Neuronal stem cell (in vitro differentiated cells): ENCODE measurements around the gene FYN.
A peak's percentile ranks its signal among the peaks of the same experiment; 100 is the strongest.

Source experiments
- DNase-seq: peaks from one replicate; pipeline ENCODE4 v3.0.0-alpha.2; 2013; ENCODE audit warnings: low spot score
- H2AFZ ChIP-seq: one replicate; pipeline ENCODE4 v1.6.1; 2013; ENCODE audit warnings: mild to moderate bottlenecking, low read length, inconsistent platforms
- H2AK5ac ChIP-seq: 2 replicates; pipeline ENCODE4 v1.6.1; 2013; ENCODE audit warnings: low read depth, mild to moderate bottlenecking, inconsistent platforms, low read length, moderate library complexity, mixed read lengths
- H2BK120ac ChIP-seq: 2 replicates; pipeline ENCODE4 v1.6.1; 2013; ENCODE audit warnings: low read depth, mild to moderate bottlenecking, inconsistent platforms, low read length, moderate library complexity, mixed read lengths
- H2BK12ac ChIP-seq: one replicate; pipeline ENCODE4 v1.6.1; 2013; ENCODE audit warnings: low read length, inconsistent platforms
- H2BK15ac ChIP-seq: 2 replicates; pipeline ENCODE4 v1.6.1; 2013; ENCODE audit warnings: mild to moderate bottlenecking, low read length, inconsistent platforms, mixed read lengths
- H2BK5ac ChIP-seq: one replicate; pipeline ENCODE4 v1.6.1; 2013; ENCODE audit warnings: inconsistent platforms, mild to moderate bottlenecking, low read length, moderate library complexity
- H3K14ac ChIP-seq: one replicate; pipeline ENCODE4 v1.6.1; 2013; ENCODE audit warnings: low read length, inconsistent platforms
- H3K18ac ChIP-seq: 2 replicates; pipeline ENCODE4 v1.6.1; 2013; ENCODE audit warnings: low read length, inconsistent platforms
- H3K23ac ChIP-seq: 2 replicates; pipeline ENCODE4 v1.6.1; 2013; ENCODE audit warnings: low read depth, mild to moderate bottlenecking, mixed read lengths, low read length, inconsistent platforms; ENCODE audit not compliant: poor library complexity
- H3K27ac ChIP-seq: replicated peaks from 3 replicates; pipeline ENCODE4 v1.5.1; 2013; ENCODE audit warnings: low read length, inconsistent platforms
- H3K27me3 ChIP-seq, 3 experiments: 2 replicates each; pipeline ENCODE4 v1.6.1; 2013; ENCODE audit warnings: low read length in 3 of 3, mild to moderate bottlenecking in 2 of 3, inconsistent platforms in 1 of 3, low read depth in 1 of 3, mixed read lengths in 1 of 3, moderate library complexity in 1 of 3; ENCODE audit not compliant: control insufficient read depth in 3 of 3, insufficient read depth in 3 of 3
- H3K36me3 ChIP-seq, 2 donors: replicated peaks in 1 of 2; 2 replicates each; pipeline ENCODE4 v1.6.1; 2013; ENCODE audit warnings: low read length in 2 of 2; ENCODE audit not compliant: control insufficient read depth in 2 of 2, insufficient read depth in 2 of 2
- H3K4ac ChIP-seq: 2 replicates; pipeline ENCODE4 v1.6.1; 2013; ENCODE audit warnings: inconsistent platforms, mild to moderate bottlenecking, low read length, moderate library complexity
- H3K4me1 ChIP-seq, 2 donors: 1 replicate in 1 of 2; 2 replicates in 1 of 2; pipeline ENCODE4 v1.6.1; 2013; ENCODE audit warnings: low read length in 2 of 2, low read depth in 1 of 2; ENCODE audit not compliant: control insufficient read depth in 2 of 2, insufficient read depth in 1 of 2
- H3K4me2 ChIP-seq: one replicate; pipeline ENCODE4 v1.6.1; 2013; ENCODE audit warnings: mild to moderate bottlenecking, low read length, inconsistent platforms; ENCODE audit not compliant: insufficient read depth, poor library complexity, severe bottlenecking
- H3K4me3 ChIP-seq, 2 donors: 2 replicates each; pipeline ENCODE4 v1.5.1; 2013; ENCODE audit warnings: low read length in 2 of 2, mild to moderate bottlenecking in 2 of 2, inconsistent platforms in 1 of 2, moderate library complexity in 1 of 2
- H3K79me1 ChIP-seq: one replicate; pipeline ENCODE4 v1.6.1; 2013; ENCODE audit warnings: low read depth, mild to moderate bottlenecking, inconsistent platforms, low read length, moderate library complexity
- H3K9ac ChIP-seq: one replicate; pipeline ENCODE4 v1.6.1; 2013; ENCODE audit warnings: mild to moderate bottlenecking, low read depth, low read length, inconsistent platforms; ENCODE audit not compliant: poor library complexity
- H3K9me3 ChIP-seq, 2 donors: replicated peaks in 1 of 2; 2 replicates each; pipeline versions ENCODE3 to v1.6.1; 2013; ENCODE audit warnings: low read length in 2 of 2, mild to moderate bottlenecking in 2 of 2, inconsistent platforms in 1 of 2, low read depth in 1 of 2, mixed read lengths in 1 of 2, moderate library complexity in 1 of 2; ENCODE audit not compliant: control insufficient read depth in 2 of 2, insufficient read depth in 1 of 2
- H4K8ac ChIP-seq: one replicate; pipeline ENCODE4 v1.6.1; 2013; ENCODE audit warnings: low read depth, mild to moderate bottlenecking, inconsistent platforms, low read length, moderate library complexity
- H4K91ac ChIP-seq: one replicate; pipeline ENCODE4 v1.6.1; 2013; ENCODE audit warnings: low read length, low read depth, mild to moderate bottlenecking, inconsistent platforms; ENCODE audit not compliant: poor library complexity
- WGBS, 2 donors: extraction: QIAGEN DNeasy Blood & Tissue Kit; methylation state at CpG; one replicate each; pipeline ENCODE4 v1.1.7; 2013; ENCODE audit warnings: missing lambda C conversion rate in 2 of 2, mixed read lengths in 1 of 2; ENCODE audit not compliant: insufficient read length in 2 of 2, insufficient replicate concordance in 1 of 2; ENCODE audit errors: extremely low coverage in 2 of 2; 5-methylcytosine and 5-hydroxymethylcytosine counted together

The FYN gene

DNA sequence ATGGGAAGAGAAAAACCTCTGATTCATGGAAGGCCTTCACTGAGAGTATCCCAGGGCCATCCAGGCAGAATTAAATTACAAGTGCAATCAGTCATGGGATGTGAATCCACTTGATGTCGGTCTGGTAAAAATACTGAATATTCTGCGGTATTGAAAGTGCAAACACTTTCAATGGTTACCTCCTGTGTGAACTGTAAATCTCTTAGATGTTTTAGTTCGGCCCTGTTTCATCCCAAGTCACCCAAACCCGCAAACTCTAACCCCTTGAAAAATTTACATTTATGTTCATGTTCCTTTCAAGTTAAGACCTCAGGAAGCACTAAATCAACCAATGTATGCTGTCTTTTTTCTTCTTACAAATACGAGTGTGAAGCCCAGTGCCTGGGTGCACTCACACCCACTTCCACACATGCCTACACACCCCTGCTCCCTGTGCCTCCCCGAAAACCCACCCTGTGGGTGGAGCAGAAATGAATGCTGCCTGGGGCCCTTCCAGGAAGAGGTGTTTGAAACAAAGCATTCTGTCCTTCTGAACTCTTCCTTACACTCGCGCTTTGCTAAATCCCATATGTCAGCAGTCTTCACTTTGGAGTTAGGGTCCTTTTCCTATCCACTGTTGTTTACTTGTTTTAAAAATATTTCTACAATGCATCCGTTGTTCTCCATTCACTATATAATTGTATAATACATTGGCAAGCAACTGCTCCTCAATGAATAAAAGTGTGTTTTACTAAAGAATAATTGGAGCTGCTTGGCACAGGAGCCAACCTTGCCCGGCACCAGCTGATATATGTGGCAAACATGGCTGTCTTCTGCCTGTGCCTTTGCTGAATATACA, 62.7 kb downstream of the FYN start:
- peaks cover 13 to 17% of the 10 kb centered on the region in 2 donors for H3K4me1 ChIP-seq
- H4K91ac ChIP-seq: no peak overlapping the region
- H3K9me3 ChIP-seq: no peaks in the 10 kb centered on the region
- H2BK15ac ChIP-seq: no peak overlapping the region
- no peak overlapping the region for H2BK5ac ChIP-seq
- no peak overlapping the region for H3K23ac ChIP-seq
- H2AK5ac ChIP-seq: no peak overlapping the region
- no peak overlapping the region for H3K4me2 ChIP-seq
- H3K4ac ChIP-seq: no peak overlapping the region
- no peaks in the 10 kb centered on the region for H3K27me3 ChIP-seq
- no peak overlapping the region for H3K18ac ChIP-seq
- H2BK12ac ChIP-seq: no peak overlapping the region
- H3K14ac ChIP-seq: no peak overlapping the region
- no peak overlapping the region for H3K4me3 ChIP-seq
- no peaks in the 10 kb centered on the region for H3K79me1 ChIP-seq
- H3K9ac ChIP-seq: no peak overlapping the region
- WGBS, 2 donors: no CpG with 5 or more reads among the region's 10 CpGs
- peaks cover 5 to 95% of the 10 kb centered on the region in 2 donors for H3K36me3 ChIP-seq
- DNase-seq: no peak
- H2BK120ac ChIP-seq: no peak overlapping the region
- H4K8ac ChIP-seq: no peak overlapping the region
- H3K27ac ChIP-seq: no peak overlapping the region
- H2AFZ ChIP-seq: no peak overlapping the region

DNA sequence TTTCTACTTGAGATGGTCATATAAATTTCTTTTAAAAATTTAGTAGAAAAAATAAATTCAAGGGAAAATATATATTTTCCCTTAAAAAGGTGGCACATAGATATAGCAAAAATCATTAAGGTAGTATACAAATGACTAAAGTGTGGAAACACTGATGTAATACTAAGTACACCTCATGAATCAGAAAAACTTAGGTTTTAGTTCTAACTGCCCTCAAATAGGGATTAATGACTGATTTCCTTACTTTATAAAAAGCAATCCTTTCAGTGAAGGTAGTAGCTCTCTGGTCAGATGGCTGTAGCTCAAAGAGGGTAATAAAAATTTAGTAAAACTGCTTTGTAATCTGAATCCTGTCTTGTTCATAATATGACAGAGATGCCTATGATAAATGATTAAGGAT, 63.5 kb downstream of the FYN start:
- no peaks in the 10 kb centered on the region for H3K27me3 ChIP-seq
- H2AK5ac ChIP-seq: no peak overlapping the region
- H3K9me3 ChIP-seq: no peaks in the 10 kb centered on the region
- H2BK5ac ChIP-seq: no peak overlapping the region
- H4K8ac ChIP-seq: no peak overlapping the region
- no peak overlapping the region for H2BK12ac ChIP-seq
- no peak overlapping the region for H3K23ac ChIP-seq
- no peak overlapping the region for H3K4me3 ChIP-seq
- no peak overlapping the region for H3K9ac ChIP-seq
- no peaks in the 10 kb centered on the region for H3K79me1 ChIP-seq
- no peak overlapping the region for H3K4me2 ChIP-seq
- DNase-seq: no peak
- H3K4me1 ChIP-seq: peaks cover 15 to 24% of the 10 kb centered on the region in 2 donors
- H3K27ac ChIP-seq: no peak overlapping the region
- H2BK120ac ChIP-seq: no peak overlapping the region
- H3K36me3 ChIP-seq: peaks cover 5 to 97% of the 10 kb centered on the region in 2 donors
- H3K18ac ChIP-seq: no peak overlapping the region
- H4K91ac ChIP-seq: no peak overlapping the region
- H2BK15ac ChIP-seq: no peak overlapping the region
- H3K4ac ChIP-seq: no peak overlapping the region
- no peak overlapping the region for H3K14ac ChIP-seq
- H2AFZ ChIP-seq: no peak overlapping the region

DNA sequence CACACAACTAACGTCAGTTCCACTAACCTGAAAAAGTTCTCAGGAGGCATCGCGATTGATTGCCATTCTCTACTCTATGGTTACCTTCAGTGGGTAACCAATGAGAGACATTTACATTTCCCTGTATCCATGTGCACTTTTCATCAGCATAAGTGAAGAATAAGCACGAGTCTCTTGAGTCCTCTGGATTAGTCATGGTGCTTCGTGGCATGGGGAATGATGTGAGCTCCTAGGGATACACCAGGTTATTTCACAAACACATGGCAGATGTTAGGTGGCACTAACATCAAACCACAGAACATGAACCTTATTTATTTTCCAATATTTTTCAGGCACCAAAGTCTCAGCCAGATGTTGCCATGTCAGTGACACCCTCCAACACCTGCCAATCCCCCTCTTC, 64.0 kb downstream of the FYN start:
- H2AK5ac ChIP-seq: no peak overlapping the region
- no peaks in the 10 kb centered on the region for H3K9me3 ChIP-seq
- H3K36me3 ChIP-seq: peaks cover 5 to 99% of the 10 kb centered on the region in 2 donors

DNA sequence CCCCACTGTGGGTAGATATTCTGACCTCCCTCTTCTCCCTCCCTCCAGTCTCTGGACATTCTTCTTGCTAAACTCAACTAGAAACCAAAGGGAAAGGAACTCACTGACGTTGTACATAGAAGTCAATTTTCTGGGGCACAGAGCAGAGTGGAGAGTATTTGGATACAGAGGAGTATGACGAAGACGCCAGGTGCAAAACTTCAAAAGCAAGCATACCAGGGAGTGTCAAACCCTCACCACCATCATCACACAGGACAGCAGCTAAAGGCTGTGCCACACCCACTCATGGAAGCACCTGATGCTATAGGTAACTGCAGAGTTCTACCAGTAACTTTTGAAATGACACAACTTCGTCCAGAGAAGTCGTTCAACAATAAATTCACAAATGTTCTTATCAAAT, 64.8 kb downstream of the FYN start:
- Histone ChIP-seq H2AFZ (no peak overlapping the region), H3K4ac (no peak overlapping the region), H4K91ac (no peak overlapping the region), H3K9me3 (no peaks in the 10 kb centered on the region), H4K8ac (no peak overlapping the region), H3K23ac (no peak overlapping the region), H3K4me1 (peaks cover 15 to 25% of the 10 kb centered on the region in 2 donors), H2AK5ac (no peak overlapping the region), H3K36me3 (peaks cover under 1 to 99% of the 10 kb centered on the region in 2 donors), H3K27me3 (no peaks in the 10 kb centered on the region), H3K79me1 (no peaks in the 10 kb centered on the region), H2BK120ac (no peak overlapping the region), H3K27ac (peak overlapping the region; percentile 12), H3K4me3 (no peak overlapping the region), H3K9ac (no peak overlapping the region), H2BK5ac (no peak overlapping the region), H3K4me2 (no peak overlapping the region), H2BK12ac (no peak overlapping the region), H2BK15ac (no peak overlapping the region), H3K14ac (no peak overlapping the region), H3K18ac (no peak overlapping the region)
- DNase-seq: no peak
- WGBS, 2 donors: no CpG with 5 or more reads among the region's 5 CpGs

More for the DNA sequence above, 64.0 kb downstream of the FYN start:
- Histone ChIP-seq H3K4me2 (no peak overlapping the region), H3K27ac (no peak overlapping the region), H3K27me3 (no peaks in the 10 kb centered on the region), H4K91ac (no peak overlapping the region), H2BK15ac (no peak overlapping the region), H3K9ac (no peak overlapping the region), H4K8ac (no peak overlapping the region), H2BK120ac (no peak overlapping the region), H3K14ac (no peak overlapping the region), H3K18ac (no peak overlapping the region), H3K23ac (no peak overlapping the region), H2BK5ac (no peak overlapping the region), H3K4ac (no peak overlapping the region), H3K4me1 (peaks cover 15 to 25% of the 10 kb centered on the region in 2 donors), H3K79me1 (no peaks in the 10 kb centered on the region), H2AFZ (no peak overlapping the region), H2BK12ac (no peak overlapping the region), H3K4me3 (no peak overlapping the region)
- DNase-seq: no peak
- no CpG with 5 or more reads among the region's 5 CpGs for WGBS, 2 donors
